Panc1 (cell line): ENCODE results near the gene G6PC3. TPM values are rescaled to one million over a fixed set of nuclear protein-coding genes. Genes with fewer than 3 reads are reported as not detected.

Experiments
- ATAC-seq: fragments of 200-7000 bp; cut with Tn5 transposase; 2 replicates; pipeline ENCODE4 v1.9.1; 2020; ENCODE audit warnings: mild to moderate bottlenecking, moderate library complexity
- BruUV-seq: library from RNA; stranded (reverse); fragments of 400-500 nt; replicated peaks from 2 replicates; lab custom pipeline; 2021; lab: Mats Ljungman, UMichigan
- CTCF ChIA-PET: fragments of 300-600 bp; sonication (Branson Sonifier 250); formaldehyde crosslinking; loops from one replicate; lab custom pipeline; 2022; ENCODE audit warnings: antibody characterized with exemption; lab: Charles Lee
- POLR2A ChIA-PET: fragments of 300-600 bp; sonication (Branson Sonifier 250); formaldehyde crosslinking; loops from one replicate; lab custom pipeline; 2022; ENCODE audit warnings: antibody characterized with exemption; lab: Charles Lee
- DNase-seq: peaks from one replicate; pipeline ENCODE4 v3.0.0-alpha.2; 2010; ENCODE audit warnings: low read depth, low spot score
- H3K27ac ChIP-seq: 2 replicates; pipeline ENCODE4 v1.5.1; 2011; ENCODE audit warnings: mild to moderate bottlenecking, low read length, inconsistent platforms
- H3K27me3 ChIP-seq: fragments of 200-500 bp; sonication (Bioruptor generic); 2 replicates; pipeline ENCODE4 v1.6.0; 2014; ENCODE audit warnings: low read length, inconsistent platforms; ENCODE audit not compliant: control insufficient read depth, insufficient read depth
- H3K36me3 ChIP-seq: fragments of 200-500 bp; sonication (Bioruptor generic); 2 replicates; pipeline ENCODE4 v1.5.1; 2014; ENCODE audit warnings: inconsistent platforms, mild to moderate bottlenecking, low read length, moderate library complexity; ENCODE audit not compliant: control insufficient read depth, insufficient read depth
- H3K4me1 ChIP-seq: 2 replicates; pipeline ENCODE4 v1.5.1; 2011; ENCODE audit warnings: inconsistent platforms, mild to moderate bottlenecking, low read length, moderate library complexity; ENCODE audit not compliant: control insufficient read depth, insufficient read depth
- H3K4me3 ChIP-seq, 2 experiments: 2 replicates each; pipeline ENCODE4 v1.5.1; 2011 to 2012; ENCODE audit warnings: low read depth in 2 of 2, low read length in 2 of 2, mild to moderate bottlenecking in 2 of 2, inconsistent platforms in 1 of 2, moderate library complexity in 1 of 2
- H3K9me3 ChIP-seq: fragments of 200-500 bp; sonication (Bioruptor generic); 2 replicates; pipeline ENCODE4 v1.5.1; 2014; ENCODE audit warnings: low read depth, mild to moderate bottlenecking, inconsistent platforms, low read length, moderate library complexity; ENCODE audit not compliant: control insufficient read depth, insufficient read depth
- CTCF ChIP-seq: fragments of 450-650 bp; IDR thresholded peaks from 2 replicates; pipeline ENCODE4 v1.5.1; 2017; ENCODE audit warnings: mild to moderate bottlenecking
- POLR2AphosphoS5 ChIP-seq: IDR thresholded peaks from 2 replicates; pipeline ENCODE4 v1.6.1; 2012; ENCODE audit warnings: mild to moderate bottlenecking, low read depth, low read length, moderate library complexity
- REST ChIP-seq, 2 experiments: IDR thresholded peaks; 2 replicates each; pipeline ENCODE4 v1.6.1; 2011 to 2012; ENCODE audit warnings: low read depth in 2 of 2, control low read depth in 1 of 2, low read length in 1 of 2, mild to moderate bottlenecking in 1 of 2, moderate library complexity in 1 of 2; ENCODE audit not compliant: insufficient read depth in 1 of 2
- SIN3A ChIP-seq: IDR thresholded peaks from 2 replicates; pipeline ENCODE4 v1.6.1; 2012; ENCODE audit warnings: low read depth, mild to moderate bottlenecking, low read length, moderate library complexity, borderline replicate concordance; ENCODE audit not compliant: insufficient read depth
- TCF7L2 ChIP-seq: IDR thresholded peaks from 2 replicates; pipeline ENCODE4 v1.6.1; 2011; ENCODE audit warnings: mild to moderate bottlenecking, low read depth, low read length, inconsistent platforms
- in situ Hi-C: cut with HindIII; loops from 2 replicates; pipeline ENCODE4 v1.10.0; 2016; ENCODE audit warnings: low sequenced_read_pairs, low pct_unique_long_range_greater_than_20kb
- intact Hi-C: fragments of 100-400 bp; cut with micrococcal nuclease; formaldehyde crosslinking; loops from one replicate; pipeline ENCODE4 v1.10.0; 2022; ENCODE audit not compliant: unreplicated experiment
- total RNA-seq: library from RNA; stranded (reverse); gene quantifications from one replicate; pipeline ENCODE4 v1.2.1, GENCODE V29; 2021; ENCODE audit not compliant: unreplicated experiment

G6PC3 gene
- total RNA-seq, 1 experiment from 2014 or later = 42.7 TPM

DNA sequence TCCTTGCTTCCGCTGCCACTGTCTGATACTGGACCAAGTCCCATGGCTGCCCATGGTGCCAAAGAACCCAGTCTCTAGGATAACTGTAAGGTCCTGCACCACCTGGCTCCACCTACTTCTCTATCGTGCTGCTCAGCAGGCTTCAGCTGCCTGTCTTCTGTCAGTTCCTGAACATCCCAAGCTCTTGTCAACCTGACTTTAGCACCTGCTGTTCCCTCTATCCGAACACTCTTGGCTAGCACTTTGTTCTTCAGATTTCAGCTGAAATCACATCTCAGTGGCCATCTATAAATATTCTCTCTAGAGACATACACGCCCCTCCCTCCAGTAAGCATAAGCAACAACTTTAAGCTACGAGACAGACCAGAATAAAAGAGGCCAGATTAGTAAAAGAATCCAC is 40.8 kb upstream of the G6PC3 start:
- POLR2A ChIA-PET = interaction anchor here (0.6 kb wide), 1 partner anchor 17 kb away, joined by 6 read pairs; no protein-coding TSS in a partner anchor

DNA sequence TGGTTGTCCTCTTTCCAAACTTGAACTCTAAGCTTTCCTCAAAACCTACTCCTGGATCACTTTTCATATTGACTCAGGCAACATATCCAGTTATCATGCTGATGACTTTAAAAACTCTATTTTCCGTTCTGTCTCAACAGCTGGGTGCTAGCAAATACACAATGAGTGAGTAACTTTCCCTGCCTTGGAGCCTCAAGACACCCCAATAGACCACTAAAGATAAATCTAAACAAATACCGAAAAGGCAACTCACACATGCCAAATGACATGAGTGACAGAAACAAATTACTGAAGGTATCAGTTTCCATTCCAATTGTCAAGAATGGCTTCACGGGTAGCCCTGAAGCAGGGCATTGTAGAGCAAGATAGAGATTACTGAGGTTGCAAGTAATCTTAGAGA is 40.1 kb upstream of the G6PC3 start:
- POLR2A ChIA-PET = interaction anchor here (0.6 kb wide), 1 partner anchor 16 kb away, joined by 6 read pairs; no protein-coding TSS in a partner anchor
- Histone ChIP-seq H3K9me3 (no peaks in the 10 kb centered on the region), H3K4me3 (no peak overlapping the region), H3K27ac (no peak overlapping the region), H3K36me3 (peaks cover 6% of the 10 kb centered on the region; the same call in 1 of the 2 replicates), H3K4me1 (no peaks in the 10 kb centered on the region), H3K27me3 (no peaks in the 10 kb centered on the region)
- intact Hi-C loops = no loop called here
- DNase-seq (no peak), ATAC-seq (no peak)
- TF ChIP-seq TCF7L2 (no peak), CTCF (no peak), POLR2AphosphoS5 (no peak), REST (IDR thresholded peaks at IDR 0.05; ENCODE audit: insufficient read depth in 1 of 2, low read depth in 2 of 2, low read length in 1 of 2) (no peak), SIN3A (no peak)
- BruUV-seq = no TSS peak
- CTCF ChIA-PET = interaction anchor here (0.6 kb wide), 1 partner anchor 111 kb away, joined by 11 read pairs; no protein-coding TSS in a partner anchor
- in situ Hi-C loops = no loop called here

More for the DNA sequence above, 40.8 kb upstream of the G6PC3 start:
- Histone ChIP-seq H3K4me3 (no peak overlapping the region), H3K27ac (no peak overlapping the region), H3K9me3 (no peaks in the 10 kb centered on the region), H3K27me3 (no peaks in the 10 kb centered on the region), H3K36me3 (peaks cover 6% of the 10 kb centered on the region; the same call in 1 of the 2 replicates), H3K4me1 (no peaks in the 10 kb centered on the region)
- in situ Hi-C loops = no loop called here
- DNase-seq (no peak), ATAC-seq (no peak)
- CTCF ChIA-PET = no interaction called here
- TF ChIP-seq POLR2AphosphoS5 = no peak
- no peak for TF ChIP-seq CTCF
- no peak for TF ChIP-seq REST (IDR thresholded peaks at IDR 0.05; ENCODE audit: insufficient read depth in 1 of 2, low read depth in 2 of 2, low read length in 1 of 2)
- TF ChIP-seq SIN3A = no peak
- TF ChIP-seq TCF7L2 = no peak
- BruUV-seq = TSS peak; percentile 39
- intact Hi-C loops = no loop called here
